Sigmoid colon (tissue), 4 donors: ENCODE measurements around the gene ARHGEF37.

Experiments
- EP300 ChIP-seq, 4 donors: sonication (generic); formaldehyde crosslinking; IDR thresholded peaks; one replicate each; pipeline ENCODE4 v1.6.1; 2017; ENCODE audit warnings: antibody characterized with exemption in 4 of 4
- POLR2A ChIP-seq, 2 donors: fragments of 450-650 bp; IDR thresholded peaks; one replicate each; pipeline ENCODE4 v1.6.1; 2016; ENCODE audit warnings: antibody characterized with exemption in 2 of 2, mild to moderate bottlenecking in 2 of 2, moderate library complexity in 2 of 2
- TF ChIP-seq, protein P1 (sequence below), 4 experiments: fragments of 450-650 bp in 3 of 4; fragments of 200-600 bp in 1 of 4; IDR thresholded peaks; one replicate each; pipeline ENCODE4 v1.5.1; 2016 to 2019; ENCODE audit warnings: antibody characterized with exemption in 4 of 4, mild to moderate bottlenecking in 3 of 4, moderate library complexity in 2 of 4

DNA sequence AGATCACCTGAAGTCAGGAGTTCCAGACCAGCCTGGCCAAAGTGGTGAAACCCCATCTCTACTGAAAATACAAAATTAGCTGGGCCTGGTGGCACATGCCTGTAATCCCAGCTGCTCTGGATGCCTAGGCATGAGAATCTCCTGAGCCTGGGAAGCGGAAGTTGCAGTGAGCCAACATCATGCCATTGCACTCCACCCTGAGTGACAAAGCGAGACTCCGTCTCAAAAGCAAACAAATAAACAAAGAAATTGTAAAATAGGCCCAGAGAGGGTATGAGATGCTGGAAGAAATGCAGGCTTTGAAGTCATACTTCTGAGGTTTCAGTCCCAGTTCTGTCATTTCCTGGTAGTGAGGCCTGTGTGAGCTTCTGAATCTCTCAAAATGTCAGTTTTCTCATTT lies 5.3 kb upstream of the ARHGEF37 start:
- TF ChIP-seq, protein P1, sequence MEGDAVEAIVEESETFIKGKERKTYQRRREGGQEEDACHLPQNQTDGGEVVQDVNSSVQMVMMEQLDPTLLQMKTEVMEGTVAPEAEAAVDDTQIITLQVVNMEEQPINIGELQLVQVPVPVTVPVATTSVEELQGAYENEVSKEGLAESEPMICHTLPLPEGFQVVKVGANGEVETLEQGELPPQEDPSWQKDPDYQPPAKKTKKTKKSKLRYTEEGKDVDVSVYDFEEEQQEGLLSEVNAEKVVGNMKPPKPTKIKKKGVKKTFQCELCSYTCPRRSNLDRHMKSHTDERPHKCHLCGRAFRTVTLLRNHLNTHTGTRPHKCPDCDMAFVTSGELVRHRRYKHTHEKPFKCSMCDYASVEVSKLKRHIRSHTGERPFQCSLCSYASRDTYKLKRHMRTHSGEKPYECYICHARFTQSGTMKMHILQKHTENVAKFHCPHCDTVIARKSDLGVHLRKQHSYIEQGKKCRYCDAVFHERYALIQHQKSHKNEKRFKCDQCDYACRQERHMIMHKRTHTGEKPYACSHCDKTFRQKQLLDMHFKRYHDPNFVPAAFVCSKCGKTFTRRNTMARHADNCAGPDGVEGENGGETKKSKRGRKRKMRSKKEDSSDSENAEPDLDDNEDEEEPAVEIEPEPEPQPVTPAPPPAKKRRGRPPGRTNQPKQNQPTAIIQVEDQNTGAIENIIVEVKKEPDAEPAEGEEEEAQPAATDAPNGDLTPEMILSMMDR (IDR thresholded peaks at IDR 0.05), result no peak
- TF ChIP-seq POLR2A (IDR thresholded peaks at IDR 0.05) (no peak), EP300 (IDR thresholded peaks at IDR 0.05) (no peak)
